SK-N-SH (cell line): ENCODE data around the gene MAEA. TPM values are rescaled to one million over a fixed set of nuclear protein-coding genes. Genes with fewer than 3 reads are reported as not detected.

Experiments used
- CTCF ChIA-PET: fragments of 300-600, 350-600 bp; formaldehyde crosslinking; extraction: SDS; loops from one replicate; lab custom pipeline; 2021; lab: Yijun Ruan, JAX
- POLR2A ChIA-PET: fragments of 350-600 bp; sonication (Branson Sonifier 250); formaldehyde crosslinking; extraction: SDS; loops from one replicate; lab custom pipeline; 2020; ENCODE audit warnings: antibody characterized with exemption, inconsistent platforms; lab: Yijun Ruan, JAX
- DNase-seq: peaks from one replicate; pipeline ENCODE4 v3.0.0; 2012
- H2AFZ ChIP-seq: fragments of 200-600 bp; sonication (generic); 2 replicates; pipeline ENCODE4 v1.8.1; 2016; ENCODE audit warnings: antibody characterized with exemption, mild to moderate bottlenecking, low read depth
- H3F3A ChIP-seq: fragments of 200-600 bp; sonication (generic); replicated peaks from 2 replicates; pipeline ENCODE3; 2016; ENCODE audit warnings: antibody characterized with exemption, mild to moderate bottlenecking; ENCODE audit not compliant: insufficient read depth
- H3K27ac ChIP-seq, 2 experiments: fragments of 200-500 bp in 1 of 2; fragments of 200-600 bp in 1 of 2; sonication (Bioruptor generic) in 1 of 2; sonication (generic), shearing (Covaris generic) in 1 of 2; 2 replicates each; pipeline versions ENCODE4 v1.5.1 to v1.6.1; 2014 to 2016; ENCODE audit warnings: low read depth in 2 of 2, inconsistent platforms in 1 of 2, low read length in 1 of 2, mild to moderate bottlenecking in 1 of 2, mixed read lengths in 1 of 2
- H3K27me3 ChIP-seq: fragments of 200-600 bp; sonication (generic), shearing (Covaris generic); 2 replicates; pipeline ENCODE4 v1.6.1; 2016; ENCODE audit warnings: mixed run types; ENCODE audit not compliant: insufficient read depth
- H3K36me3 ChIP-seq, 2 experiments: fragments of 200-500 bp in 1 of 2; fragments of 200-600 bp in 1 of 2; sonication (Bioruptor generic) in 1 of 2; sonication (generic) in 1 of 2; replicated peaks in 1 of 2; 2 replicates each; pipeline versions ENCODE3 to v1.5.1; 2014 to 2016; ENCODE audit warnings: low read length in 1 of 2, mild to moderate bottlenecking in 1 of 2; ENCODE audit not compliant: insufficient read depth in 2 of 2, control insufficient read depth in 1 of 2
- H3K4me1 ChIP-seq, 2 experiments: fragments of 200-500 bp in 1 of 2; fragments of 200-600 bp in 1 of 2; sonication (Bioruptor generic) in 1 of 2; sonication (generic), shearing (Covaris generic) in 1 of 2; 2 replicates each; pipeline versions ENCODE4 v1.5.1 to v1.6.1; 2014 to 2016; ENCODE audit warnings: low read depth in 1 of 2, low read length in 1 of 2, mixed run types in 1 of 2; ENCODE audit not compliant: insufficient read depth in 2 of 2, control insufficient read depth in 1 of 2
- H3K4me2 ChIP-seq: fragments of 200-600 bp; sonication (generic), shearing (Covaris generic); 2 replicates; pipeline ENCODE4 v1.6.1; 2017; ENCODE audit warnings: mixed run types
- H3K4me3 ChIP-seq, 2 experiments: fragments of 200-500 bp in 1 of 2; fragments of 200-600 bp in 1 of 2; sonication (Bioruptor generic) in 1 of 2; sonication (generic), shearing (Covaris generic) in 1 of 2; 2 replicates each; pipeline versions ENCODE4 v1.5.1 to v1.8.1; 2014 to 2016; ENCODE audit warnings: low read depth in 2 of 2, inconsistent platforms in 1 of 2, low read length in 1 of 2, mild to moderate bottlenecking in 1 of 2, mixed read lengths in 1 of 2, moderate library complexity in 1 of 2
- H3K79me2 ChIP-seq: fragments of 200-600 bp; sonication (generic); 2 replicates; pipeline ENCODE4 v1.8.1; 2017; ENCODE audit warnings: mild to moderate bottlenecking; ENCODE audit not compliant: insufficient read depth
- H3K9ac ChIP-seq: fragments of 200-600 bp; sonication (generic); 2 replicates; pipeline ENCODE4 v1.6.1; 2017; ENCODE audit warnings: mixed run types
- H3K9me2 ChIP-seq: fragments of 200-600 bp; sonication (generic); 2 replicates; pipeline ENCODE4 v1.6.1; 2017; ENCODE audit warnings: mixed run types
- H3K9me3 ChIP-seq: fragments of 200-600 bp; sonication (generic); 2 replicates; pipeline ENCODE4 v1.6.1; 2017; ENCODE audit warnings: mixed run types, mild to moderate bottlenecking, moderate library complexity
- H4K20me1 ChIP-seq: fragments of 200-600 bp; sonication (generic); 2 replicates; pipeline ENCODE4 v1.6.1; 2017; ENCODE audit warnings: mild to moderate bottlenecking, mixed run types; ENCODE audit not compliant: insufficient read depth
- CTCF ChIP-seq: fragments of 200-600 bp; sonication (generic); IDR thresholded peaks from 2 replicates; pipeline ENCODE4 v1.6.1; 2017; ENCODE audit warnings: antibody characterized with exemption, mild to moderate bottlenecking, moderate library complexity
- EP300 ChIP-seq, 2 experiments: IDR thresholded peaks; 2 replicates each; pipeline versions ENCODE4 v1.4.0 to v1.6.1; 2012; ENCODE audit warnings: borderline replicate concordance in 1 of 2, low read depth in 1 of 2, low read length in 1 of 2
- FOXJ3 ChIP-seq: sonication (generic); formaldehyde crosslinking; IDR thresholded peaks from 2 replicates; pipeline ENCODE4 v1.5.1; 2020; ENCODE audit warnings: mild to moderate bottlenecking, missing genetic modification reagents
- IRF3 ChIP-seq: fragments of 150-350 bp; IDR thresholded peaks from 2 replicates; pipeline ENCODE4 v1.6.1; 2016; ENCODE audit warnings: mild to moderate bottlenecking, low read depth, low read length
- MXI1 ChIP-seq: IDR thresholded peaks from 2 replicates; pipeline ENCODE4 v1.6.1; 2012; ENCODE audit warnings: mild to moderate bottlenecking, low read depth, low read length, improper control_type of control experiment
- NFIC ChIP-seq: IDR thresholded peaks from 2 replicates; pipeline ENCODE4 v1.4.0; 2012; ENCODE audit warnings: borderline replicate concordance
- PBX3 ChIP-seq: IDR thresholded peaks from 2 replicates; pipeline ENCODE4; 2012
- RFX5 ChIP-seq: IDR thresholded peaks from 2 replicates; pipeline ENCODE4 v1.6.1; 2012; ENCODE audit warnings: mild to moderate bottlenecking, improper control_type of control experiment, low read length
- RXRA ChIP-seq: IDR thresholded peaks from 2 replicates; pipeline ENCODE4 v1.4.0; 2012; ENCODE audit warnings: low read depth, mild to moderate bottlenecking, borderline replicate concordance
- TAF1 ChIP-seq: IDR thresholded peaks from 2 replicates; pipeline ENCODE4 v1.6.1; 2012; ENCODE audit warnings: low read depth, mild to moderate bottlenecking, low read length, moderate library complexity, borderline replicate concordance
- TCF12 ChIP-seq: IDR thresholded peaks from 2 replicates; pipeline ENCODE4 v1.4.0; 2012
- TEAD4 ChIP-seq: IDR thresholded peaks from 2 replicates; pipeline ENCODE4 v1.4.0; 2012; ENCODE audit warnings: mild to moderate bottlenecking, borderline replicate concordance; ENCODE audit not compliant: insufficient read depth
- ZBTB33 ChIP-seq: IDR thresholded peaks from 2 replicates; pipeline ENCODE4 v1.4.0; 2012; ENCODE audit warnings: low read depth, borderline replicate concordance
- WGBS: methylation state at CpG from one replicate; pipeline ENCODE4 v1.1.6; 2017; ENCODE audit warnings: low lambda C conversion rate; 5-methylcytosine and 5-hydroxymethylcytosine counted together
- polyA plus RNA-seq, 3 experiments: library from polyadenylated mRNA; depleted of rRNA; stranded (reverse); fragments of >200 nt; gene quantifications; 2 replicates each; pipeline ENCODE4 v1.2.3, GENCODE V29; 2012

Gene MAEA
- polyA plus RNA-seq, 1 of the 3 experiments (the other 2 are of a cell fraction), result 128 TPM

- ChIA-PET POLR2A (no interaction called here), CTCF (no interaction called here)
- H3K4me2 ChIP-seq, result no peak overlapping the region
- 100% methylated on average over 5 of the region's 31 CpGs for WGBS
- no peaks in the 10 kb centered on the region for H3K9me2 ChIP-seq
- no peak overlapping the region for H3K4me3 ChIP-seq
- no peak for DNase-seq
- H4K20me1 ChIP-seq, result no peaks in the 10 kb centered on the region
- H3K9me3 ChIP-seq, result no peaks in the 10 kb centered on the region
- no peaks in the 10 kb centered on the region for H3F3A ChIP-seq
- no peaks in the 10 kb centered on the region for H3K79me2 ChIP-seq
- H3K9ac ChIP-seq, result no peak overlapping the region
- no peak overlapping the region for H3K27ac ChIP-seq
- H3K27me3 ChIP-seq, result no peaks in the 10 kb centered on the region
- H3K4me1 ChIP-seq, result no peaks in the 10 kb centered on the region
- H3K36me3 ChIP-seq, result peaks cover 0 to 39% of the 10 kb centered on the region in 2 experiments
- no peak for TF ChIP-seq RFX5
- no peak for TF ChIP-seq NFIC
- TF ChIP-seq TEAD4, result no peak
- TF ChIP-seq, all 33 proteins: peak for 0
- H2AFZ ChIP-seq, result no peak overlapping the region
These were observed 90.2 kb downstream of the MAEA start for GRCh38 chr4:1379801-1380331.

GRCh38 chr4:1380368-1381151 is 90.9 kb downstream of the MAEA start:
- WGBS, result 90% methylated on average over 21 of the region's 36 CpGs
- Histone ChIP-seq H3K27ac (no peak overlapping the region), H3K9me3 (no peaks in the 10 kb centered on the region), H2AFZ (no peak overlapping the region), H3K4me3 (no peak overlapping the region), H3K36me3 (peaks cover 0 to 39% of the 10 kb centered on the region in 2 experiments), H3K79me2 (no peaks in the 10 kb centered on the region), H4K20me1 (no peaks in the 10 kb centered on the region), H3F3A (no peaks in the 10 kb centered on the region), H3K4me2 (no peak overlapping the region), H3K27me3 (no peaks in the 10 kb centered on the region), H3K4me1 (no peaks in the 10 kb centered on the region), H3K9me2 (no peaks in the 10 kb centered on the region), H3K9ac (no peak overlapping the region)
- ChIA-PET CTCF (interaction anchor here (1.2 kb wide), 1 partner anchor 132 kb away, joined by 3 read pairs; no protein-coding TSS in a partner anchor), POLR2A (no interaction called here)
- no peak for DNase-seq
- TF ChIP-seq ZBTB33, result no peak
- TF ChIP-seq EP300 (IDR thresholded peaks at IDR 0.05; ENCODE audit: borderline replicate concordance in 1 of 2, low read depth in 1 of 2, low read length in 1 of 2), result no peak
- TF ChIP-seq TAF1, result no peak
- TF ChIP-seq TCF12, result no peak
- no peak for TF ChIP-seq PBX3
- TF ChIP-seq CTCF, result no peak
- no peak for TF ChIP-seq RXRA
- TF ChIP-seq FOXJ3, result no peak
- TF ChIP-seq MXI1, result no peak
- no peak for TF ChIP-seq IRF3
